Measurements from ENCODE around the gene MTRF1.

MTRF1 gene, protein sequence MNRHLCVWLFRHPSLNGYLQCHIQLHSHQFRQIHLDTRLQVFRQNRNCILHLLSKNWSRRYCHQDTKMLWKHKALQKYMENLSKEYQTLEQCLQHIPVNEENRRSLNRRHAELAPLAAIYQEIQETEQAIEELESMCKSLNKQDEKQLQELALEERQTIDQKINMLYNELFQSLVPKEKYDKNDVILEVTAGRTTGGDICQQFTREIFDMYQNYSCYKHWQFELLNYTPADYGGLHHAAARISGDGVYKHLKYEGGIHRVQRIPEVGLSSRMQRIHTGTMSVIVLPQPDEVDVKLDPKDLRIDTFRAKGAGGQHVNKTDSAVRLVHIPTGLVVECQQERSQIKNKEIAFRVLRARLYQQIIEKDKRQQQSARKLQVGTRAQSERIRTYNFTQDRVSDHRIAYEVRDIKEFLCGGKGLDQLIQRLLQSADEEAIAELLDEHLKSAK

GRCh38 chr13:41263261-41263971, at the start of gene MTRF1:
Gene MTRF1, minus strand, starts transcription at chr13:41263576. Its CDS starts 2,669 bp downstream, at chr13:41260907.
- peak; percentile 21 to 95 (median 80) for DNase-seq

- DNase-seq, result no peak
These were observed 49.7 kb upstream of the MTRF1 start for GRCh38 chr13:41313117-41313516.

DNA sequence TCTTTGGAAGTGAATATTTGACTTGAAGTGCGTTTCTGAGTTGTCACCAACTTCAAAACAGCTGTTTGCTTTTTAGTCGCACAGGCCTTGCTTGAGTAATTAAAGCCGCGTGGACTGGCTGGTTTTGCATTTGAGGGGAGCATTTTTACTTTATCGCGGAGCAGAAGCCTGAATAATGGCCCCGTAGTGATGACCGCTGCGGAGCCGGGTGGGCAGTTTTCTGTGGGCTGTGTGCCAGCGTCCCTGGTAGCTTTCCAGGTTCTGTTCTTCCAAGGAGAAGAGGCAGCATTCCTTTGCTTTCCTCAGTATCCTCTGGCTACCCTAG, 48.8 kb upstream of the MTRF1 start:
- peak in 24 of 56 donors; percentile 1 to 52 (median 25) for DNase-seq

DNA sequence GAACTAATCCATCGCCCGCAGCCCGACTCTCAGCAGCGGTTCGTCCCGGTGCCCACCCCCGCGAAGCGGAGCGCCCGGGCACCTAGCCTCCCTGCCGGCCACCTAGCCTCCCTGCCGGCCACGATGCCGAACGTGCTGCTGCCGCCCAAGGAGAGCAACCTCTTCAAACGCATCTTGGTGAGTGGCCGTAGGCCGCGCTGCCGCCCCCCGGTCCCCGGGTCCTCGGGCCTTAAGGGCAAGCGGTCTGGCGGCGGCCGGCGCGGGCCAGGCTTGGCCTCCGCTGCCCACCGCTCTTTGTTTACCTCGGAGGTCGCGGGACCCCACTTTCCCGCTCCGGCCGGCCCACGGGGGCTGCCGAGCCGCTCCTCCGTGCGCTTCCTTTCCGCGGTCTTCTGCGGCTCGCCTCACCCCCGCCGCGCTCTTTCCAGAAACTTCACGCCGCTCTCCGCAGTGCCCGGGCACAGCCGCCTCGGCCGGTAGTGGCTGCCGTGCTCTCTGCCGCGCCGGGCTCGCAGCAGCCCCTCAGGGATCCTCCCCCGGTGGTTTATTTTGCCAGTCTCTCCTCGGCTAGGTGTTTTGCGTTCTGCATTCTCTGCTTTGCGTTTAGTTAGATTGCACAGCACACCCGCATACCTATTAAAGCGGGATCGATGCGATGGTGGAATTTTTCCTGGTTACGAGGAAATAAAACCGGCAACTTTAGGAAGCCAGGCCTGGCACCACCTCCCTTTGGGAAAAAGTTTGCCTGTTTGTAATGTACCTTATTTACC, 48.2 kb upstream of the MTRF1 start:
- DNase-seq, result peak in 37 of 56 donors; percentile 7 to 70 (median 42)

GRCh38 chr13:41310963-41311405, 47.6 kb upstream of the MTRF1 start, which contains the start of gene NAA16:
Gene NAA16, plus strand, starts transcription at chr13:41311267. Its CDS starts 262 bp downstream, at chr13:41311529.
- DNase-seq, result peak; percentile 39 to 96 (median 86)

DNA sequence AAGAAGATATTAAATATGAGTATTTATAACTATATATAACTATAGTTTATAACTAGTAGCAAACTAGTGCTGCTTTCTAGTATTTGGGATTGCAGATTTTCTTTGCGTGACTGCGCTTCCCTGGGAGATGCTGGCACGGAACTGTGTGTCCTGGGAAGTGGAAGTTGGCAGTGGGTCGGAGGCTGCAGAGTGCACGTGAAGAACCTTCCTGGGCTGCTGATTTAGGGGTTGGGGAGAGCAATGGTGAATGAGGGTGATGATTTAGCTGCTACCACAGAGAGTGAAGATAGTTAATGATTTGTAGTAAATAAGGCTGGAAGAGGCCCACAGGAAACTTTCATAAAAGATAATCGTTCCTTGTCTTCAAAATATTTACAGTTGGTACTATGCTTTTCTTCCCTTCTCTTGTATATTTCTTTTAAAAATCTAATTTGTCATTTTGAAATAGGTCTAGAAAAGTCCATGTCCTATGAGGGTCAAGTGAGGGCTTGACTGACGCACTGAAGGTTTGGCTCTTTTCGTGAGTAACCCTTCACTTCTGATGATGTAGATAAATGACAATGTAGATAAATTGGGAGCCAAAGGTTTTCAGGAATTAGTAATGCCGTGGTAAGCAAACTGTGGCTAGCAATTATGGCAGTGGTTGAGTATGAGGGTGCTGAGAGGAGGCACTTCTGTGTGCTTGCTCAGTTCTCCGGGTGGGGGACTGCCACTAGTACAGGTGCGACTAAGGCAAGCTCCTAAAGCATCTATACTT, 44.7 kb upstream of the MTRF1 start:
- no peak for DNase-seq

DNA sequence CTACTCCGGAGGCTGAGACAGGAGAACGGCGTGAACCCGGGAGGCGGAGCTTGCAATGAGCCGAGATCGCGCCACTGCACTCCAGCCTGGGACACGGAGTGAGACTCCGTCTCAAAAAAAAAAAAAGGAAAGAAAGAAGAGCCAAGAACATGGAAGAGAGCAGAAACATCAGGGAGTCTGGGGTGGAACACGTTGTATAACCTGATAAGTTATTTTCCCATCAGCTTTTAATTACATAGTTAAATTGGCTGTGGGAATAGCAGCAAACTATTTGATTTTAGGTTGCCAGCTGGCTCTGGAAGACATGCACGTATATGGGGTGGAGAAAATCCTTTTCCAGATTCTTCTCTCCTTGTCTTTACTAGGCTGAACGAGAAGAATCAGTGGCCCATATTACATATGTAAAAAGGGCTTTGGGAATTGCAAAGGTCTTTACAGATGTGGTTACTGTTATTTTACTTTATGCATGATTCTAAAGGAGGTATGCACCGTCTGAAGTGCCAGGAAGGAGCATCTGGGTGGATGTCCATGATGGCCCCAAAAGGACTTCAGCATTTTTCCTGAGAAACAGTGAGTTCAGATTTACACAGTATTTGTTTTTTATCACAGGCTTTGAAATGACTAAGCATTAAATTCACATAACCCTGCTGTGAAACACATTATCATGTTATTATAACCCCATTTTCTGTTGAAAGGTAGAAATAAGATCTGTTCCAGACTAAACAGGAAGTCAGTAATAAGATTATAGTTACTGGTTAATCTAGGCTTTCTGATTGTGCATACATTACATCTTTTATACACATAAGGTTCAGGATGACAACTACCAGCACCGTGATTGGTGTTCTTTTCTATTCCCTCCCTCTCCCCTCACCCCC, 43.1 kb upstream of the MTRF1 start:
- no peak for DNase-seq

DNA sequence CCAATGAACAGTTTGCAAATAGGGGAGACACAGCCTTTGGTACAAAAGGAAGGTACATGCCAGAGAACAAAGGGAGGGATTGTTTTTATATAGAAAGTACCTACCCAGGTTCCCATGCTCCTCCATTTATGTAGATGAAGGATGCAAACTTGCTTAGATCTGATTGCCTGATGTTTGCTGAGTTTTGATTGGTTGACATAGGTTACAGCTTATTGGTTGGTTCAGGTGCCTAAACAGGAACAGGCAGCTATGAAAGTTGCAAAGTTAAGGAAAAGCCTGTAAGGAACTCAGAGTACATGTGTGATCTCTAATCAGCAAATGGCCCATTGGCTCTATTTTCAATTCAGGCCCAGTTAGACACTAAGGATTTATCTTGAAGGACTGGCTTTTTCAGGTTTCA, 41.2 kb upstream of the MTRF1 start:
- DNase-seq, result no peak

- DNase-seq, result no peak
These were observed 39.4 kb upstream of the MTRF1 start for GRCh38 chr13:41302743-41303142.

- no peak for DNase-seq
These were observed 36.1 kb upstream of the MTRF1 start for GRCh38 chr13:41299316-41300094.

- DNase-seq, result no peak
These were observed 33.7 kb upstream of the MTRF1 start for GRCh38 chr13:41296879-41297646.

DNA sequence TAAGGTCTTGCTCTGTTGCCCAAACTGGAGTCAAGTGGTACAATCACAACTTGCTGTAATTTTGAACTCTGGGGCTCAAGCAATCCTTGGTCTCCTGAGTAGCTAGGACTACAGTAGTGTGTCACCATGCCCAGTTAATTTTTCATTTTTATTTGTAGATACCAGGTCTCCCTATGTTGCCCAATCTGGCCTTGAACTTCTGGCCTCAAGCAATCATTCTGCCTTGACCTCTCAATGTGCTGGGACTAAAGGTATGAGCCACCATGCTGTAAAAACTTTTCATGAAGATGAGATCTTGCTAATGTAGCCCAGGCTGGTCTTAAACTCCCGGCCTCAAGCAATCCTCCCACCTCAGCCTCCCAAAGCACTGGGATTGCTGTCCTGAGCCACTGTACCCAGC, 32.6 kb upstream of the MTRF1 start:
- no peak for DNase-seq

- DNase-seq, result no peak
These were observed 31.5 kb upstream of the MTRF1 start for GRCh38 chr13:41294914-41295313.

DNA sequence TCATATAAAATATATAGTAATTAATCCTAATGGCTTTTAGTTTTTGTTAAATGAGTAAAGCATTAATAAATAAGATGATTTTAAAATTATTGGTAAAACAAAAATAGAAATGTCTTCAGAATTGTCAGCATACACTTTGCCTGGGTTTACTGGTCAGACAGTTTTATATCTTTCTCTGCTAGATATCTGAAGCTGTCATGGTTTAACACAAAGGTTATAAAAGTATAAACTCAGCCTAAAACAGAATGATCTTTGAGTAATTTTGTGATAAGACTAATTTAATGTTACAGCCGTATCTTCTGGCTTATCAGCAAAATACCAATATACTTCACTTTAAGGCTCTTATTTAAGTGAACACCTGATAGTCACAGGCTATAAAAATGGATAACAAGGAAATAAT, 29.9 kb upstream of the MTRF1 start:
- DNase-seq, result no peak

DNA sequence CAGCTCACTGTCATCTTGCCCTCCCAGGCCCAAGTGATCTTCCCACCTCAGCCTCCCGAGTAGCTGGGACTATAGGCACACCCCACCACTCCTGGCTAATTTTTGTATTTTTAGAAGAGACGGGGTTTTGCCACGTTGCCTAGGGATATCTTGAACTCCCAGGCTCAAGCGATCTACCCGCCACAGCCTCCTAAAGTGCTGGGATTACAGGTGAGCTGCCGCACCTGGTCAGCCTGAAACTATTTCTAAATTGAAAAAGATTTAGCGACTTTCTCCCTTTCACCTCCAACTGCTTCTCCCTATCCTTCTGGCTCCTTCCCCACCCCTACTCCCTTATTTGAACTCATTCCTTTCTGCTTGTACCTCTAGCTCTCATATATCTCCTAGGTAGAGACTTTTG, 27.9 kb upstream of the MTRF1 start:
- DNase-seq, result no peak

DNA sequence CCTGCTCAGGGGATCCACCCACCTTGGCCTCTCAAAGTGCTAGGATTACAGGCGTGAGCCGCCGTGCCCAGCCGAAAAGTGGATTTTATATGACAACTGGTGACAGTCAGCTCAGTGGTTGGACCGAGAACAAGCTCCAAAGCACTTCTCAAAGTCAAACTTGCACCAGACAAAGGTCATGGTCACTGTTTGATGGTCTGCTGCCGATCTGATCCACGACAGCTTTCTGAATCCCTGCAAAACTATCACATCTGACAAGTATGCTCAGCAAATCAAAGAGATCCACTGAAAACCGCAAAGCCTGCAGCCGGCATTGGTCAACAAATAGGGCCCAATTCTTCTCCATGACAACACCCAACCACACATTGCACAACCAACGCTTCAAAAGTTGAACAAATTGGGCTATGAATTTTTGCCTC, 26.1 kb upstream of the MTRF1 start:
- no peak for DNase-seq

DNA sequence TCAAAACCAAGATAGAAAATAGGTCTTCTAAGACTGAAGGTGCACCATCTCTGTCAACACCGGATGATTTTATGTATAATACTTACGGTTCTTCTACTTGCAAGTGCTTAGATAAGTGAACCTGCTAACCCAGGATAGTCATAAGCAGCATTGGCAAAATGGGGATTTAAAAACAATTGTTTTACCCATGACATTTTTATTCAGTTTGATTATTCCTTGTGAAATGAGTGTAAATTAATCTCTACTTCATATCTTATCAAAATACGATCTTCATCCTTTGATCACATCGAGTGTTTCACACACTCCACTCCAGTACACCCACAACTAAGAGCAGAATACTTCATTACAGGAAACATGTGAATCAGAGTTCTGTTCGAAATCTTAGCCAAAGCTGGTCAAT, 23.0 kb upstream of the MTRF1 start:
- no peak for DNase-seq

DNA sequence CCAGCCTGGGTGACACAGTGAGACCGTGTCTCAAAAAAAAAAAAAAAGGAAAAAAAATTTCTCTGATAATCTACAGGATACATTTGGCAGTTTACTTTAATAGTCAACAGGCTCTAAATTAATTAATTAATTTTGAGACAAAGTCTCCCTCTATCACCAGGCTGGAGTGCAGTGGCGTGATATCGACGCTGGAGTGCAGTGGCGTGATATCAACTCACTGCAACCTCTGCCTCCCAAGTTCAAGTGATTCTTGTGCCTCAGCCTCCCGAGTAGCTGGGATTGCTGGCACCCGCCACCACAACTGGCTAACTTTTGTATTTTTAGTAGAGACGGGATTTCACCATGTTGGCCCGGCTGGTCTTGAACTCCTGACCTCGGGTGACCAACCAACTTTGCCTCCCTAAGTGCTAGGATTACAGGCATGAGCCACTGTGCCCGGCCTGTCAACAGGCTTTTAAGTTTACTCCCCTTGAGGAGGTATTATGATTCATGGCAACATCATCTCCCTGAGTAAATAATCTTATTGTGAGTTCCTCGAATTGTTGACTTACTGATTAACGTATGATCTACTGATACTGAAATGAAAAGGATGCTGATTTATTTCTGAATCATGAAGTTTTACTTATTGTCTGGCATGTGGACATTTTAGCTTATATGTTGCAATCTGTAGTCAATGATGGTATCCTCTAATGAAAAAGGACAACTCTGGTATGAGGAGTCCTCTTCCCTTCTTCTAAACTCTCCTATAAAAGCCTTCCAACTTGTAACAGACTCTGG, 21.3 kb upstream of the MTRF1 start:
- DNase-seq, result no peak
